Suprapubic skin (tissue), 4 donors: Measurements from ENCODE around the gene TIMM17B.

Experiments used
- POLR2A ChIP-seq, 2 donors: fragments of 450-650 bp; IDR thresholded peaks; one replicate each; pipeline ENCODE4 v1.6.1; 2017; ENCODE audit warnings: antibody characterized with exemption in 2 of 2, mild to moderate bottlenecking in 2 of 2, moderate library complexity in 2 of 2
- POLR2AphosphoS5 ChIP-seq, 3 donors: sonication (generic); formaldehyde crosslinking; IDR thresholded peaks; one replicate each; pipeline ENCODE4 v1.6.1; 2017; ENCODE audit warnings: antibody characterized with exemption in 3 of 3

DNA sequence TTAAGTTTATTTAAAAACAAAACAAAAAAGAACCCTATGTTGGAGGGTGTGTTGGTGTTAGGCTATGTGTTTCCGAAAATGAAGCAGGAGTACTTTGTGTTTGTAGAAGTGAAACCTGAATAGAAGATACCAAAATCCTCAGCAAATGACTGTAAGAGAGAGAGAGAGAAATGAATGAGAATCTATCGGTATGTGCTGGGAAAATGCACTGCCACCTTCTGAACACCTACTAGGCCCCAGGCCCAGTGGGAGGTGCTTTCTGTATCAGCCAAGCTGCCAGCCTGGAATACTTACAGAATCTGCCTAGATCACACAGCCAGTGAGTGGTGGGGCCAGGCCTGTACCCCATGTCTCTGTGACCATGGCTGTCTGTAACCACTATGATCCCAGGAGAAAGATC is 36.2 kb upstream of the TIMM17B start:
- no peak for TF ChIP-seq POLR2A (IDR thresholded peaks at IDR 0.05)
- no peak for TF ChIP-seq POLR2AphosphoS5 (IDR thresholded peaks at IDR 0.05)
